OCI-LY7 (cell line): Measurements from ENCODE around the gene VTI1A. TPM values are rescaled to one million over a fixed set of nuclear protein-coding genes. Genes with fewer than 3 reads are reported as not detected.

Source experiments
- BruUV-seq: library from RNA; stranded (reverse); fragments of 400-500 nt; replicated peaks from 2 replicates; lab custom pipeline; 2021; lab: Mats Ljungman, UMichigan
- CTCF ChIA-PET: fragments of 300-600 bp; sonication (Branson Sonifier 250); formaldehyde crosslinking; loops from one replicate; lab custom pipeline; 2022; ENCODE audit warnings: antibody characterized with exemption; ENCODE audit not compliant: unreplicated experiment; lab: Charles Lee
- POLR2A ChIA-PET: fragments of 300-600 bp; sonication (Branson Sonifier 250); formaldehyde crosslinking; loops from one replicate; lab custom pipeline; 2022; ENCODE audit warnings: antibody characterized with exemption; lab: Charles Lee
- DNase-seq: peaks from one replicate; pipeline ENCODE4 v3.0.0-alpha.2; 2015; ENCODE audit warnings: low spot score
- H2AFZ ChIP-seq: fragments of 200-600 bp; sonication (generic), shearing (Covaris generic); 2 replicates; pipeline ENCODE4 v1.6.1; 2014; ENCODE audit warnings: mild to moderate bottlenecking, antibody characterized with exemption, low read length, moderate library complexity
- H3K27ac ChIP-seq: fragments of 200-600 bp; sonication (generic); 2 replicates; pipeline ENCODE4 v1.5.1; 2014; ENCODE audit warnings: mixed run types, low read depth, mild to moderate bottlenecking, moderate library complexity, low read length, inconsistent platforms; ENCODE audit not compliant: poor library complexity, severe bottlenecking
- H3K36me3 ChIP-seq: fragments of 200-600 bp; sonication (generic); 2 replicates; pipeline ENCODE4 v1.6.1; 2014; ENCODE audit warnings: mild to moderate bottlenecking, antibody characterized with exemption, low read length, moderate library complexity, mixed read lengths; ENCODE audit not compliant: insufficient read depth
- H3K4me1 ChIP-seq: fragments of 200-600 bp; sonication (generic); 2 replicates; pipeline ENCODE4 v1.5.1; 2014; ENCODE audit warnings: mild to moderate bottlenecking, low read length; ENCODE audit not compliant: insufficient read depth, poor library complexity, severe bottlenecking
- H3K4me2 ChIP-seq: fragments of 200-600 bp; sonication (generic); 2 replicates; pipeline ENCODE4 v1.6.1; 2014; ENCODE audit warnings: mild to moderate bottlenecking, low read length
- H3K4me3 ChIP-seq: fragments of 200-600 bp; sonication (generic); 2 replicates; pipeline ENCODE4 v1.5.1; 2014; ENCODE audit warnings: mild to moderate bottlenecking, low read depth, low read length; ENCODE audit not compliant: poor library complexity, severe bottlenecking
- H3K79me2 ChIP-seq: fragments of 200-600 bp; sonication (generic); 2 replicates; pipeline ENCODE4 v1.6.1; 2016; ENCODE audit warnings: low read depth, mild to moderate bottlenecking, low read length, moderate library complexity, mixed read lengths; ENCODE audit not compliant: insufficient read depth
- H3K9me2 ChIP-seq: fragments of 200-600 bp; sonication (generic); 2 replicates; pipeline ENCODE4 v1.6.1; 2016; ENCODE audit warnings: mild to moderate bottlenecking, low read length, mixed read lengths; ENCODE audit not compliant: insufficient read depth
- H3K9me3 ChIP-seq: fragments of 200-600 bp; sonication (generic); 2 replicates; pipeline ENCODE4 v1.6.1; 2014; ENCODE audit warnings: mild to moderate bottlenecking, mixed run types, low read length, mixed read lengths
- H4K20me1 ChIP-seq: fragments of 200-600 bp; sonication (generic); 2 replicates; pipeline ENCODE4 v1.6.1; 2014; ENCODE audit warnings: mild to moderate bottlenecking, antibody characterized with exemption, low read length, moderate library complexity, mixed read lengths; ENCODE audit not compliant: insufficient read depth
- EZH2phosphoT487 ChIP-seq: fragments of 200-600 bp; sonication (generic); IDR thresholded peaks from 2 replicates; pipeline ENCODE4 v1.6.1; 2018; ENCODE audit warnings: low read depth, borderline replicate concordance, mild to moderate bottlenecking, mixed run types, antibody characterized with exemption, low read length, moderate library complexity, mixed read lengths
- intact Hi-C: fragments of 100-400 bp; cut with micrococcal nuclease; formaldehyde crosslinking; loops from one replicate; pipeline ENCODE4 v1.10.0; 2022; ENCODE audit not compliant: unreplicated experiment
- total RNA-seq, 2 experiments: library from RNA; depleted of rRNA in 1 of 2; stranded (reverse); fragments of >200 nt in 1 of 2; shearing (Covaris generic) in 1 of 2; gene quantifications; 2 replicates each; pipeline ENCODE4 v1.2.3, GENCODE V29; 2014 to 2022
- TF ChIP-seq, protein P1 (sequence below): fragments of 200-600 bp; sonication (generic); conservative IDR thresholded peaks from 2 replicates; pipeline ENCODE4 v1.5.1; 2014; ENCODE audit warnings: mild to moderate bottlenecking, antibody characterized with exemption, low read length, moderate library complexity, mixed read lengths

Gene VTI1A
- total RNA-seq, 2 experiments from 2014 or later: 39.4 to 45.2 TPM

- H4K20me1 ChIP-seq: no peaks in the 10 kb centered on the region
- BruUV-seq: no TSS peak
- no peak overlapping the region for H2AFZ ChIP-seq
- H3K4me2 ChIP-seq: no peak overlapping the region
- intact Hi-C loops: no loop called here
- no peaks in the 10 kb centered on the region for H3K36me3 ChIP-seq
- no peaks in the 10 kb centered on the region for H3K9me3 ChIP-seq
- H3K9me2 ChIP-seq: no peaks in the 10 kb centered on the region
- POLR2A ChIA-PET: interaction anchor here (0.6 kb wide), 2 partner anchors 28 to 111 kb away, joined by 3 read pairs; no protein-coding TSS in a partner anchor
- TF ChIP-seq EZH2phosphoT487: no peak
- TF ChIP-seq, protein P1, sequence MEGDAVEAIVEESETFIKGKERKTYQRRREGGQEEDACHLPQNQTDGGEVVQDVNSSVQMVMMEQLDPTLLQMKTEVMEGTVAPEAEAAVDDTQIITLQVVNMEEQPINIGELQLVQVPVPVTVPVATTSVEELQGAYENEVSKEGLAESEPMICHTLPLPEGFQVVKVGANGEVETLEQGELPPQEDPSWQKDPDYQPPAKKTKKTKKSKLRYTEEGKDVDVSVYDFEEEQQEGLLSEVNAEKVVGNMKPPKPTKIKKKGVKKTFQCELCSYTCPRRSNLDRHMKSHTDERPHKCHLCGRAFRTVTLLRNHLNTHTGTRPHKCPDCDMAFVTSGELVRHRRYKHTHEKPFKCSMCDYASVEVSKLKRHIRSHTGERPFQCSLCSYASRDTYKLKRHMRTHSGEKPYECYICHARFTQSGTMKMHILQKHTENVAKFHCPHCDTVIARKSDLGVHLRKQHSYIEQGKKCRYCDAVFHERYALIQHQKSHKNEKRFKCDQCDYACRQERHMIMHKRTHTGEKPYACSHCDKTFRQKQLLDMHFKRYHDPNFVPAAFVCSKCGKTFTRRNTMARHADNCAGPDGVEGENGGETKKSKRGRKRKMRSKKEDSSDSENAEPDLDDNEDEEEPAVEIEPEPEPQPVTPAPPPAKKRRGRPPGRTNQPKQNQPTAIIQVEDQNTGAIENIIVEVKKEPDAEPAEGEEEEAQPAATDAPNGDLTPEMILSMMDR: no peak
- no peaks in the 10 kb centered on the region for H3K79me2 ChIP-seq
- CTCF ChIA-PET: no interaction called here
- H3K27ac ChIP-seq: no peak overlapping the region
- no peaks in the 10 kb centered on the region for H3K4me1 ChIP-seq
- no peak overlapping the region for H3K4me3 ChIP-seq
- DNase-seq: no peak
Measured at GRCh38 chr10:112803961-112804401, 357.0 kb downstream of the VTI1A start.

DNA sequence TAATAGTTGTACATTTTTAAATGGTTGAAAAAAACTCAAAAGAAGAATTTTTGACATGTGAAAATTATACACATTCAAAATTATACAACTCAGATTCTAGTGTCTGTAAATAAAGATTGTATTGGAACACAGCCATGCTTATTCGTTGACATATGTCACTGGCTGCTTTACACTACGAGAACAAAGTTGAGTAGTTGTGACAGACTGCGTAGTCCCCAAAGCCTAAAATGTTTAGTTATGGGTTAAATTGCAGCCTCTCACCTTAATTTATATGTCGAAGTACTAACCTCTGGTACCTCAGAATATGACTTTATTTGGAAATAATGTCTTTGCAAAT lies 358.2 kb downstream of the VTI1A start:
- Histone ChIP-seq H3K9me3 (no peaks in the 10 kb centered on the region), H3K4me2 (no peak overlapping the region), H3K4me3 (no peak overlapping the region), H3K4me1 (no peaks in the 10 kb centered on the region), H4K20me1 (no peaks in the 10 kb centered on the region), H3K9me2 (no peaks in the 10 kb centered on the region), H2AFZ (no peak overlapping the region), H3K79me2 (no peaks in the 10 kb centered on the region), H3K36me3 (no peaks in the 10 kb centered on the region), H3K27ac (no peak overlapping the region)
- intact Hi-C loops: no loop called here
- no peak for DNase-seq
- ChIA-PET POLR2A (no interaction called here), CTCF (no interaction called here)
- no TSS peak for BruUV-seq
- TF ChIP-seq EZH2phosphoT487: no peak
- TF ChIP-seq, protein P1: no peak

- ChIA-PET CTCF (no interaction called here), POLR2A (no interaction called here)
- H3K4me2 ChIP-seq: no peak overlapping the region
Measured at GRCh38 chr10:112805701-112806100, 358.7 kb downstream of the VTI1A start.

More at GRCh38 chr10:112805701-112806100, 358.7 kb downstream of the VTI1A start:
- H2AFZ ChIP-seq: no peak overlapping the region
- no TSS peak for BruUV-seq
- H4K20me1 ChIP-seq: no peaks in the 10 kb centered on the region
- DNase-seq: no peak
- H3K4me3 ChIP-seq: no peak overlapping the region
- no peaks in the 10 kb centered on the region for H3K9me2 ChIP-seq
- TF ChIP-seq EZH2phosphoT487: no peak
- TF ChIP-seq, protein P1: no peak
- H3K36me3 ChIP-seq: no peaks in the 10 kb centered on the region
- no peaks in the 10 kb centered on the region for H3K4me1 ChIP-seq
- intact Hi-C loops: no loop called here
- H3K9me3 ChIP-seq: no peaks in the 10 kb centered on the region
- no peaks in the 10 kb centered on the region for H3K79me2 ChIP-seq
- H3K27ac ChIP-seq: no peak overlapping the region
